H9 (cell line): ENCODE results near the gene ATPAF2. TPM values are rescaled to one million over a fixed set of nuclear protein-coding genes. Genes with fewer than 3 reads are reported as not detected.

Experiments used
- DNase-seq: peaks from one replicate; pipeline ENCODE4 v3.0.0-alpha.2; 2017
- H2AFZ ChIP-seq: one replicate; pipeline ENCODE4 v1.6.1; 2013; ENCODE audit warnings: mild to moderate bottlenecking, low read length, control low read depth, moderate library complexity
- H2AK5ac ChIP-seq: 2 replicates; pipeline ENCODE4 v1.6.1; 2013; ENCODE audit warnings: low read length, control low read depth, mixed read lengths; ENCODE audit not compliant: insufficient read length
- H2BK120ac ChIP-seq: one replicate; pipeline ENCODE4 v1.6.1; 2013; ENCODE audit warnings: low read depth, mild to moderate bottlenecking, low read length, control low read depth, inconsistent platforms; ENCODE audit not compliant: poor library complexity, severe bottlenecking
- H2BK12ac ChIP-seq: 2 replicates; pipeline ENCODE4 v1.6.1; 2013; ENCODE audit warnings: low read length, control low read depth, mixed read lengths, low read depth; ENCODE audit not compliant: insufficient read length
- H2BK15ac ChIP-seq: 2 replicates; pipeline ENCODE4 v1.6.1; 2013; ENCODE audit warnings: low read depth, low read length, control low read depth
- H2BK20ac ChIP-seq: one replicate; pipeline ENCODE4 v1.6.1; 2013; ENCODE audit warnings: low read depth, mild to moderate bottlenecking, low read length, control low read depth, inconsistent platforms; ENCODE audit not compliant: poor library complexity, severe bottlenecking
- H2BK5ac ChIP-seq: 2 replicates; pipeline ENCODE4 v1.6.1; 2013; ENCODE audit warnings: low read length, control low read depth, mixed read lengths; ENCODE audit not compliant: insufficient read length
- H3K14ac ChIP-seq: 2 replicates; pipeline ENCODE4 v1.6.1; 2013; ENCODE audit warnings: low read length, control low read depth; ENCODE audit not compliant: insufficient read depth
- H3K18ac ChIP-seq: 2 replicates; pipeline ENCODE4 v1.6.1; 2013; ENCODE audit warnings: low read depth, mild to moderate bottlenecking, mixed read lengths, low read length, control low read depth; ENCODE audit not compliant: insufficient read length
- H3K23ac ChIP-seq: 2 replicates; pipeline ENCODE4 v1.6.1; 2013; ENCODE audit warnings: low read length, control low read depth, mixed read lengths, low read depth; ENCODE audit not compliant: insufficient read length
- H3K23me2 ChIP-seq: 2 replicates; pipeline ENCODE4 v1.6.1; 2013; ENCODE audit warnings: low read depth, mild to moderate bottlenecking, mixed read lengths, low read length, control low read depth; ENCODE audit not compliant: insufficient read length, poor library complexity, severe bottlenecking
- H3K27ac ChIP-seq: 2 replicates; pipeline ENCODE4 v1.5.1; 2013; ENCODE audit warnings: low read length, control low read depth, mixed read lengths, low read depth; ENCODE audit not compliant: insufficient read length
- H3K27me3 ChIP-seq: 2 replicates; pipeline ENCODE4 v1.6.1; 2013; ENCODE audit warnings: low read length, control low read depth, inconsistent platforms; ENCODE audit not compliant: insufficient read depth
- H3K4ac ChIP-seq: 2 replicates; pipeline ENCODE4 v1.6.1; 2013; ENCODE audit warnings: low read depth, mild to moderate bottlenecking, control low read depth, inconsistent platforms, low read length, moderate library complexity
- H3K4me1 ChIP-seq: 2 replicates; pipeline ENCODE4 v1.6.1; 2013; ENCODE audit warnings: low read length, control low read depth, inconsistent platforms; ENCODE audit not compliant: insufficient read depth
- H3K4me2 ChIP-seq: 2 replicates; pipeline ENCODE4 v1.6.1; 2013; ENCODE audit warnings: low read length, control low read depth, mixed read lengths; ENCODE audit not compliant: insufficient read length, insufficient read depth
- H3K56ac ChIP-seq: 2 replicates; pipeline ENCODE4 v1.6.1; 2013; ENCODE audit warnings: low read depth, mild to moderate bottlenecking, mixed read lengths, low read length, control low read depth; ENCODE audit not compliant: insufficient read length
- H3K79me1 ChIP-seq: 2 replicates; pipeline ENCODE4 v1.6.1; 2013; ENCODE audit warnings: low read depth, mild to moderate bottlenecking, moderate library complexity, low read length, control low read depth, inconsistent platforms; ENCODE audit not compliant: insufficient read depth, poor library complexity, severe bottlenecking
- H3K79me2 ChIP-seq: 2 replicates; pipeline ENCODE4 v1.6.1; 2013; ENCODE audit warnings: low read length, control low read depth, inconsistent platforms; ENCODE audit not compliant: insufficient read depth
- H3K9ac ChIP-seq: 2 replicates; pipeline ENCODE4 v1.6.1; 2013; ENCODE audit warnings: low read length, control low read depth, mixed read lengths; ENCODE audit not compliant: insufficient read length; ENCODE audit errors: extremely low read depth
- H3K9me3 ChIP-seq: one replicate; pipeline ENCODE4 v1.6.1; 2013; ENCODE audit warnings: low read depth, low read length, inconsistent platforms; ENCODE audit not compliant: control insufficient read depth
- H3T11ph ChIP-seq: one replicate; pipeline ENCODE4 v1.6.1; 2013; ENCODE audit warnings: mild to moderate bottlenecking, low read length, control low read depth, inconsistent platforms
- H4K20me1 ChIP-seq: one replicate; pipeline ENCODE4 v1.6.1; 2013; ENCODE audit not compliant: control insufficient read depth, insufficient read length, insufficient read depth
- H4K5ac ChIP-seq: 2 replicates; pipeline ENCODE4 v1.6.1; 2013; ENCODE audit warnings: low read depth, mild to moderate bottlenecking, mixed read lengths, low read length, control low read depth; ENCODE audit not compliant: insufficient read length
- H4K8ac ChIP-seq: replicated peaks from 2 replicates; pipeline ENCODE4 v1.6.1; 2013; ENCODE audit warnings: low read length, control low read depth, mixed read lengths, low read depth; ENCODE audit not compliant: insufficient read length
- H4K91ac ChIP-seq: 2 replicates; pipeline ENCODE4 v1.6.1; 2013; ENCODE audit warnings: low read depth, mild to moderate bottlenecking, moderate library complexity, mixed read lengths, low read length, control low read depth; ENCODE audit not compliant: insufficient read length
- H3K27ac Mint-ChIP-seq, 3 experiments: 2 replicates in 2 of 3; 3 replicates in 1 of 3; pipeline ENCODE4 v1.8.0; 2020 to 2021; ENCODE audit warnings: mixed read lengths in 3 of 3, mild to moderate bottlenecking in 1 of 3, moderate library complexity in 1 of 3
- H3K27me3 Mint-ChIP-seq: 2 replicates; pipeline ENCODE4 v1.8.0; 2021; ENCODE audit warnings: low read depth, mild to moderate bottlenecking, moderate library complexity, mixed read lengths
- H3K36me3 Mint-ChIP-seq, 3 experiments: 2 replicates in 2 of 3; 3 replicates in 1 of 3; pipeline ENCODE4 v1.8.0; 2020 to 2021; ENCODE audit warnings: low read depth in 3 of 3, mixed read lengths in 3 of 3; ENCODE audit not compliant: insufficient read depth in 1 of 3
- H3K4me1 Mint-ChIP-seq, 2 experiments: 2 replicates each; pipeline ENCODE4 v1.8.0; 2020; ENCODE audit warnings: mixed read lengths in 2 of 2
- H3K4me3 Mint-ChIP-seq, 2 experiments: 2 replicates in 1 of 2; 3 replicates in 1 of 2; pipeline ENCODE4 v1.8.0; 2020 to 2021; ENCODE audit warnings: mild to moderate bottlenecking in 2 of 2, mixed read lengths in 2 of 2, moderate library complexity in 1 of 2
- H3K9me3 Mint-ChIP-seq, 2 experiments: 2 replicates in 1 of 2; 3 replicates in 1 of 2; pipeline ENCODE4 v1.8.0; 2020; ENCODE audit warnings: mild to moderate bottlenecking in 2 of 2, mixed read lengths in 2 of 2, moderate library complexity in 1 of 2
- CTCF ChIP-seq: fragments of 200-600 bp; sonication (generic); conservative IDR thresholded peaks from 3 replicates; pipeline ENCODE4 v1.8.0; 2021; ENCODE audit warnings: antibody characterized with exemption, mild to moderate bottlenecking
- WGBS: extraction: QIAGEN DNeasy Blood & Tissue Kit; methylation state at CpG from one replicate; pipeline ENCODE4 v1.1.7; 2013; ENCODE audit warnings: missing lambda C conversion rate, low lambda C conversion rate, mixed read lengths; ENCODE audit not compliant: insufficient read length; ENCODE audit errors: extremely low coverage; 5-methylcytosine and 5-hydroxymethylcytosine counted together
- total RNA-seq: library from RNA; stranded (reverse); gene quantifications from 2 replicates; pipeline ENCODE4 v1.2.1, GENCODE V29; 2021

ATPAF2 gene
- total RNA-seq, 1 experiment from 2014 or later, result 21.4 TPM

GRCh38 chr17:17979778-17980177 is 59.2 kb downstream of the ATPAF2 start:
- H3K4me1 ChIP-seq, result no peaks in the 10 kb centered on the region
- no peak overlapping the region for H3K27ac ChIP-seq
- H3K23me2 ChIP-seq, result no peaks in the 10 kb centered on the region
- no peak overlapping the region for H2AFZ ChIP-seq
- H4K5ac ChIP-seq, result no peak overlapping the region
- Mint-ChIP-seq H3K9me3 (no peaks in the 10 kb centered on the region; a peak in 1 of 5 replicates), H3K27ac (no peak overlapping the region), H3K4me1 (no peaks in the 10 kb centered on the region), H3K27me3 (no peaks in the 10 kb centered on the region; the same call in 1 of the 2 replicates), H3K4me3 (no peak overlapping the region), H3K36me3 (no peaks in the 10 kb centered on the region)
- no peak overlapping the region for H2BK5ac ChIP-seq
- H3K4me2 ChIP-seq, result no peak overlapping the region
- no peak overlapping the region for H3K23ac ChIP-seq
- no peak overlapping the region for H3K4ac ChIP-seq
- H3K27me3 ChIP-seq, result no peaks in the 10 kb centered on the region
- no peak overlapping the region for H4K91ac ChIP-seq
- H3K14ac ChIP-seq, result no peak overlapping the region
- no peak overlapping the region for H3K18ac ChIP-seq
- no peak overlapping the region for H2BK12ac ChIP-seq
- H4K8ac ChIP-seq, result no peak overlapping the region
- H3K9me3 ChIP-seq, result no peaks in the 10 kb centered on the region
- H2BK20ac ChIP-seq, result no peak overlapping the region
- no peak overlapping the region for H2AK5ac ChIP-seq
- no peak overlapping the region for H2BK15ac ChIP-seq
- H4K20me1 ChIP-seq, result no peaks in the 10 kb centered on the region
- no peak overlapping the region for H3K9ac ChIP-seq
- no peak overlapping the region for H2BK120ac ChIP-seq
- H3K79me2 ChIP-seq, result no peaks in the 10 kb centered on the region
- no peak for DNase-seq
- no CpG with 5 or more reads among the region's 3 CpGs for WGBS
- no peaks in the 10 kb centered on the region for H3K79me1 ChIP-seq
- H3K56ac ChIP-seq, result no peak overlapping the region
- TF ChIP-seq CTCF, result no peak
- H3T11ph ChIP-seq, result no peak overlapping the region
